GM10266 (cell line): ENCODE measurements around the gene PRICKLE2.

Experiments
- DNase-seq: peaks from one replicate; pipeline ENCODE4 v3.0.0; 2012; ENCODE audit errors: extremely low spot score
- TF ChIP-seq, protein P1 (sequence below): IDR thresholded peaks from 2 replicates; pipeline ENCODE4 v1.5.1; 2012; ENCODE audit warnings: mild to moderate bottlenecking, low read depth; ENCODE audit not compliant: control insufficient read depth, insufficient read depth; ENCODE audit errors: missing control alignments

Gene PRICKLE2

DNA sequence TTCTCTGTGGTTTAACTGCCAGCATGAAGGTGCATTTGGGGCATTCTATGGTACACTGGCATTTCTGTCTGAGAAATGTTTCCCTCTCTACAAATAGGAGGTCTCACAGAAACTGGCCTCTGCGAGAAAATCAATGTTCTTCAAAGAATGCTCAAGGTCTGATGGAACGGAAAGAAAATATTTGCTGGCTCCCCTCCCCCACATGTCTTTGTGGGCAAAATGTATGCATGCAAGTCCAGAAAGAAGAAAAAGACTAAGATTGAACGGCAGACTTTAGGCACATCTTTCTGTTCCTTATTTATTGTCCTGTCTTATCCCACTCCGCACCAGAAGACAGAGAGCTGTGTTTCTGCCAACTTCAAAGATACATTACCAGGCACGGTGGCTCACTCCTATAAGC, 118.1 kb downstream of the PRICKLE2 start:
- DNase-seq = no peak
- TF ChIP-seq, protein P1, sequence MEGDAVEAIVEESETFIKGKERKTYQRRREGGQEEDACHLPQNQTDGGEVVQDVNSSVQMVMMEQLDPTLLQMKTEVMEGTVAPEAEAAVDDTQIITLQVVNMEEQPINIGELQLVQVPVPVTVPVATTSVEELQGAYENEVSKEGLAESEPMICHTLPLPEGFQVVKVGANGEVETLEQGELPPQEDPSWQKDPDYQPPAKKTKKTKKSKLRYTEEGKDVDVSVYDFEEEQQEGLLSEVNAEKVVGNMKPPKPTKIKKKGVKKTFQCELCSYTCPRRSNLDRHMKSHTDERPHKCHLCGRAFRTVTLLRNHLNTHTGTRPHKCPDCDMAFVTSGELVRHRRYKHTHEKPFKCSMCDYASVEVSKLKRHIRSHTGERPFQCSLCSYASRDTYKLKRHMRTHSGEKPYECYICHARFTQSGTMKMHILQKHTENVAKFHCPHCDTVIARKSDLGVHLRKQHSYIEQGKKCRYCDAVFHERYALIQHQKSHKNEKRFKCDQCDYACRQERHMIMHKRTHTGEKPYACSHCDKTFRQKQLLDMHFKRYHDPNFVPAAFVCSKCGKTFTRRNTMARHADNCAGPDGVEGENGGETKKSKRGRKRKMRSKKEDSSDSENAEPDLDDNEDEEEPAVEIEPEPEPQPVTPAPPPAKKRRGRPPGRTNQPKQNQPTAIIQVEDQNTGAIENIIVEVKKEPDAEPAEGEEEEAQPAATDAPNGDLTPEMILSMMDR = no peak

- no peak for DNase-seq
- TF ChIP-seq, protein P1 = no peak
These were observed 119.5 kb downstream of the PRICKLE2 start for GRCh38 chr3:64105816-64106215.

DNA sequence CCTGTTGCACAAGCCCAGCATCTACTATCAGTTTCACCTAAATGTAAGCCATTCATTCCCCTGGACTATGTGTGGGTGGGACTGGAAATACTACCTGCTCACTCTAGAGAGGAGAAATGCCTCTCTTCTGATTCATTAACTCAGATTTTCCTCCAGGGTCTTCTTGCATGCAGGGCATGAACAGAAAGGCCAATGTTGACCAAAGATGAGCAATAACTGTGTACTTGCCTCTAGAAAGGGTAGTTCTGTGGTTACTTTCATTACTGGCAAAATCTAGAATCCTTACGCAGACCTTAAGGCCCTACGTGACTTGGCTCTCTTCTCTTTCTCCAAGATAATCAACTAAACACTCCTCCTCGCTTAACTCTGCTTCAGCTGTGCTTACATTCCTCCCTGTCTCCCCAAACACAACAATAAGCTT, 120.6 kb downstream of the PRICKLE2 start:
- TF ChIP-seq, protein P1 = no peak
- no peak for DNase-seq

DNA sequence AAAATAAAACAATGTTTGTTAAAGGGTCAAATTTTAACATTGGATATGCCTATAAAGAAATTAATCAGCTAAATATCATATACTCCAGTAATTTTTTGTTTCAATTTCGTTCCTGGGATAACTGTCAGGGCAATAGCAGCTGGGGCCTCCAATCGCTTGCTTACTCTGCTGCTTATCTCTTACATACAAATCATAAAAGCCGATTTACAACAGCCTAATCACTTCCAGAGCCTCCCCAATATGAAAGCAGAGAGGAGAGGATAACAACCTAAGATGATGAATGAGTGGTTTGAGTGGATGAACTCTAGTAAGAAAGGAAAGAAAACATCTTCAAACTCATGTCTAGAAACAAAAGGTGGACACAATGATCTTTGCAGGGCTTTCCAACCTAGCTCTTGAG, 121.3 kb downstream of the PRICKLE2 start:
- TF ChIP-seq, protein P1 = no peak
- no peak for DNase-seq

DNA sequence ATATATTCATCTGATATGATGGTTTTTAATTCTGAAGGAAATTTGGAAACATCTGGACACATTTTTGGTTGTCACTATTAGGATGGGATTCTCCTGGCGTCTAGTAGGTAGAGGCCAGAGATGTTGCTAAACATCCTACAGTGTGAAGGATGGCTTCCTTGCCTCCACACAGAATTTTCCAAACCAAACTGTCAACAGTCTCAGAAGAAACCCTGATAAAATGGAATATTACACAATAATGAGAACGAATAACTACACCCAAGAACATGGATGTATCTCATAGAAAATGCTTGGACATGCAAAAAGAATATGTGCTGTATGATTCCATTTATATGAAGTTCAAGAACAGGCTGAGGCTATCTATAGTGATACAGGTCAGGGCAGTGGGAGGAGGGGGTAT, 122.1 kb downstream of the PRICKLE2 start:
- DNase-seq = no peak
- TF ChIP-seq, protein P1 = no peak

DNA sequence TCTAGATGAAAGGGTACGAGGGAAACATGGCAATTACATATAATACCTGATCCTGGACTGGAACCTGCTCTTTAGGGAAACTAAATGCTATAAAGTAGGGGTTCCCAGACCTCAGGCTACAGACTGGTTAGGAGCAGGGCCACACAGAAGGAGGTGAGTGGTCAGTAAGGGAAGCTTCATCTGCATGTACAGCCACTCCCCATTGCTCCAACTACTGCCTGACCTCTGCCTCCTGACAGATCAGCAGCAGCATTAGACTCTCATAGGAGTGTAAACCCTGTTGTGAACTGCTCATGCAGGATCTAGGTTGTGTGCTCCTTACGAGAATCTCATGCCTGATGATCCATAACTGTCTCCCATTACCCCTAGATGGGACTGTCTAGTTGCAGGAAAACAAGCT, 123.1 kb downstream of the PRICKLE2 start:
- DNase-seq = no peak
- TF ChIP-seq, protein P1 = no peak

DNA sequence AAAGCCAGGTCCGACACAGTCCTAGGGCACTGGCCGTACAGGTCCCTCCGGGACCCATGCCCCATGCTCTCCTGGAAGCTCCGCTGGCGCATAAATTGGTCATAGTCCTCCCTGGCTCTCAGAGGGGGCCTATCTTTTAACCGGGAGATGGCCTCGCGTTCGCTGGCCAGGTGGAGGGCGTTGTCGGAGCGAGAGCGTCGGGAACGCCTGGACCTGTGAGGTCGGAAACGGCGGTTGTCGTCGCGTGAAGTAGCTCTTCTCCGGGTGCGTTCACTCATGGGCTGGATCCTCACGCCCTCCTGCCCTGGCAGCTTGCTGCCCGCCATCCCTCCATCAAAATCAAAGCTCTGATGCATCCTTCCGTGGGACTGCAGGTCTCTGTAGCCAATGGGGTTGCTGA, 126.0 kb downstream of the PRICKLE2 start:
- DNase-seq = no peak
- TF ChIP-seq, protein P1 = no peak
